ENCODE measurements around the gene RGS18.
"Not testable (repeated sequence)": the region's sequence is repeated elsewhere in the genome, so short reads cannot be mapped to it uniquely, and the experiment has no call there.

The RGS18 gene

GRCh38 chr1:192224396-192224795 lies 66.1 kb downstream of the RGS18 start:
- H3K4me3 ChIP-seq, result no peak overlapping the region
- H3K9ac ChIP-seq (ENCODE audit: insufficient read length), result no peak overlapping the region
- no peaks in the 10 kb centered on the region for H3K9me3 ChIP-seq (ENCODE audit: low read depth, low read length)
- peak overlapping the region; percentile 93 for H3K27ac ChIP-seq
- TF ChIP-seq POLR2AphosphoS5 (IDR thresholded peaks at IDR 0.05; ENCODE audit: borderline replicate concordance, low read depth, low read length), result no peak
- no peak for DNase-seq (ENCODE audit: low read depth, low spot score)
- no peaks in the 10 kb centered on the region for H3K36me3 ChIP-seq (ENCODE audit: insufficient read depth, low read length)

GRCh38 chr1:192224846-192225245 lies 66.6 kb downstream of the RGS18 start:
- no peak for DNase-seq (ENCODE audit: low read depth, low spot score)
- no peaks in the 10 kb centered on the region for H3K36me3 ChIP-seq (ENCODE audit: insufficient read depth, low read length)
- no peak overlapping the region for H3K9ac ChIP-seq (ENCODE audit: insufficient read length)
- H3K9me3 ChIP-seq (ENCODE audit: low read depth, low read length), result no peaks in the 10 kb centered on the region
- TF ChIP-seq FOXP2 (optimal IDR thresholded peaks at IDR 0.05; ENCODE audit: control extremely low read depth, extremely low read length, insufficient read depth) (no peak), POLR2AphosphoS5 (IDR thresholded peaks at IDR 0.05; ENCODE audit: borderline replicate concordance, low read depth, low read length) (no peak; the same call in 1 of the 2 replicates), EZH2 (IDR thresholded peaks at IDR 0.05) (no peak)
- peak overlapping the region; percentile 93 for H3K27ac ChIP-seq
- peak overlapping the region; percentile 61; the same call in 1 of the 2 replicates for H3K4me3 ChIP-seq

GRCh38 chr1:192225266-192225665 lies 67.0 kb downstream of the RGS18 start:
- TF ChIP-seq EZH2 (IDR thresholded peaks at IDR 0.05) (no peak), POLR2AphosphoS5 (IDR thresholded peaks at IDR 0.05; ENCODE audit: borderline replicate concordance, low read depth, low read length) (no peak), FOXP2 (optimal IDR thresholded peaks at IDR 0.05; ENCODE audit: control extremely low read depth, extremely low read length, insufficient read depth) (no peak)

GRCh38 chr1:192225703-192226102 lies 67.4 kb downstream of the RGS18 start:
- Histone ChIP-seq H3K36me3 (ENCODE audit: insufficient read depth, low read length) (no peaks in the 10 kb centered on the region), H3K9me3 (ENCODE audit: low read depth, low read length) (no peaks in the 10 kb centered on the region), H3K4me3 (peak overlapping the region; percentile 61), H3K27ac (peak overlapping the region; percentile 93), H3K9ac (ENCODE audit: insufficient read length) (no peak overlapping the region)
- peak; percentile 88 for DNase-seq (ENCODE audit: low read depth, low spot score)
- TF ChIP-seq POLR2AphosphoS5 (IDR thresholded peaks at IDR 0.05; ENCODE audit: borderline replicate concordance, low read depth, low read length) (peak; percentile 48; the same call in 1 of the 2 replicates), EZH2 (IDR thresholded peaks at IDR 0.05) (no peak), FOXP2 (optimal IDR thresholded peaks at IDR 0.05; ENCODE audit: control extremely low read depth, extremely low read length, insufficient read depth) (no peak)

More at GRCh38 chr1:192225266-192225665, 67.0 kb downstream of the RGS18 start:
- Histone ChIP-seq H3K9me3 (ENCODE audit: low read depth, low read length) (no peaks in the 10 kb centered on the region), H3K4me3 (peak overlapping the region; percentile 61), H3K27ac (peak overlapping the region; percentile 93), H3K9ac (ENCODE audit: insufficient read length) (no peak overlapping the region), H3K36me3 (ENCODE audit: insufficient read depth, low read length) (no peaks in the 10 kb centered on the region)
- DNase-seq (ENCODE audit: low read depth, low spot score), result no peak

GRCh38 chr1:192227330-192227729 lies 69.1 kb downstream of the RGS18 start:
- H3K9ac ChIP-seq (ENCODE audit: insufficient read length), result no peak overlapping the region
- no peak overlapping the region for H3K27ac ChIP-seq
- H3K4me3 ChIP-seq, result no peak overlapping the region
- DNase-seq (ENCODE audit: low read depth, low spot score), result no peak
- no peaks in the 10 kb centered on the region for H3K9me3 ChIP-seq (ENCODE audit: low read depth, low read length)
- no peaks in the 10 kb centered on the region for H3K36me3 ChIP-seq (ENCODE audit: insufficient read depth, low read length)
- no peak for TF ChIP-seq EZH2 (IDR thresholded peaks at IDR 0.05)
- TF ChIP-seq POLR2AphosphoS5 (IDR thresholded peaks at IDR 0.05; ENCODE audit: borderline replicate concordance, low read depth, low read length), result no peak
- TF ChIP-seq FOXP2 (optimal IDR thresholded peaks at IDR 0.05; ENCODE audit: control extremely low read depth, extremely low read length, insufficient read depth), result no peak

- not testable (repeated sequence) for H3K27ac ChIP-seq; H3K4me3 ChIP-seq; H3K9me3 ChIP-seq (ENCODE audit: low read depth, low read length); DNase-seq (ENCODE audit: low read depth, low spot score); H3K36me3 ChIP-seq (ENCODE audit: insufficient read depth, low read length); H3K9ac ChIP-seq (ENCODE audit: insufficient read length)
Observed at GRCh38 chr1:192227980-192228379, 69.7 kb downstream of the RGS18 start.

GRCh38 chr1:192232817-192233417 lies 74.7 kb downstream of the RGS18 start:
- TF ChIP-seq EZH2 (IDR thresholded peaks at IDR 0.05), result no peak
- no peak for TF ChIP-seq FOXP2 (optimal IDR thresholded peaks at IDR 0.05; ENCODE audit: control extremely low read depth, extremely low read length, insufficient read depth)
- TF ChIP-seq POLR2AphosphoS5 (IDR thresholded peaks at IDR 0.05; ENCODE audit: borderline replicate concordance, low read depth, low read length), result no peak
- Histone ChIP-seq H3K4me3 (no peak overlapping the region), H3K9ac (ENCODE audit: insufficient read length) (no peak overlapping the region), H3K9me3 (ENCODE audit: low read depth, low read length) (no peaks in the 10 kb centered on the region), H3K36me3 (ENCODE audit: insufficient read depth, low read length) (no peaks in the 10 kb centered on the region), H3K27ac (no peak overlapping the region)
- no peak for DNase-seq (ENCODE audit: low read depth, low spot score)

GRCh38 chr1:192235127-192235526 lies 76.9 kb downstream of the RGS18 start:
- no peaks in the 10 kb centered on the region for H3K9me3 ChIP-seq (ENCODE audit: low read depth, low read length)
- peak; percentile 86 for DNase-seq (ENCODE audit: low read depth, low spot score)

More at GRCh38 chr1:192235127-192235526, 76.9 kb downstream of the RGS18 start:
- Histone ChIP-seq H3K36me3 (ENCODE audit: insufficient read depth, low read length) (no peaks in the 10 kb centered on the region), H3K27ac (no peak overlapping the region), H3K4me3 (no peak overlapping the region), H3K9ac (ENCODE audit: insufficient read length) (no peak overlapping the region)
- TF ChIP-seq POLR2AphosphoS5 (IDR thresholded peaks at IDR 0.05; ENCODE audit: borderline replicate concordance, low read depth, low read length), result peak; percentile 48; the same call in 1 of the 2 replicates
- TF ChIP-seq EZH2 (IDR thresholded peaks at IDR 0.05), result no peak
